K562 (cell line): ENCODE measurements around the gene GPR37L1. TPM values are rescaled to one million over a fixed set of nuclear protein-coding genes. Genes with fewer than 3 reads are reported as not detected.

Source experiments
- ELF4 ChIP-seq: fragments of 450-650 bp; formaldehyde crosslinking; IDR thresholded peaks from 2 replicates; pipeline ENCODE4 v1.4.0; 2022; ENCODE audit warnings: missing genetic modification characterization
- NEUROD1 ChIP-seq: fragments of 150-350 bp; IDR thresholded peaks from 2 replicates; pipeline ENCODE4 v1.6.1; 2014; ENCODE audit warnings: borderline replicate concordance, low read length, low read depth; ENCODE audit not compliant: partially characterized antibody
- NFIC ChIP-seq: fragments of 450-650 bp; IDR thresholded peaks from 2 replicates; pipeline ENCODE4 v1.6.1; 2017; ENCODE audit warnings: mild to moderate bottlenecking, inconsistent platforms
- RUNX1 ChIP-seq: sonication (generic); IDR thresholded peaks from 2 replicates; pipeline ENCODE4 v1.6.1; 2016; ENCODE audit warnings: antibody characterized with exemption, low read depth
- SMAD1 ChIP-seq: fragments of 150-350 bp; IDR thresholded peaks from 2 replicates; pipeline ENCODE4 v1.6.1; 2014; ENCODE audit warnings: low read length, low read depth; ENCODE audit not compliant: partially characterized antibody
- ZBTB11 ChIP-seq, 3 experiments: fragments of 200-800 bp in 1 of 3; fragments of 250-450 bp in 1 of 3; fragments of 450-650 bp in 1 of 3; sonication (Bioruptor Pico) in 1 of 3; sonication (Bioruptor generic) in 1 of 3; formaldehyde crosslinking in 1 of 3; IDR thresholded peaks; 2 replicates each; pipeline versions ENCODE4 v1.6.1 to v1.8.0; 2016 to 2022; ENCODE audit warnings: mild to moderate bottlenecking in 2 of 3, missing genetic modification characterization in 2 of 3, missing compliant biosample characterization in 1 of 3, moderate library complexity in 1 of 3
- ZBTB2 ChIP-seq: fragments of 450-650 bp; IDR thresholded peaks from 2 replicates; pipeline ENCODE4 v1.6.1; 2016; ENCODE audit warnings: antibody characterized with exemption
- ZNF253 ChIP-seq: fragments of 250-450 bp; sonication (Bioruptor Pico); conservative IDR thresholded peaks from 2 replicates; pipeline ENCODE4 v1.6.1; 2021; ENCODE audit warnings: mild to moderate bottlenecking
- ZNF41 ChIP-seq: fragments of 250-450 bp; sonication (Bioruptor Pico); conservative IDR thresholded peaks from 2 replicates; pipeline ENCODE4 v1.4.0; 2020; ENCODE audit warnings: mild to moderate bottlenecking
- ZNF57 ChIP-seq: fragments of 450-650 bp; formaldehyde crosslinking; IDR thresholded peaks from 2 replicates; pipeline ENCODE4 v1.4.0; 2020; ENCODE audit warnings: mild to moderate bottlenecking, moderate library complexity
- polyA plus RNA-seq, 8 experiments: library from polyadenylated mRNA; depleted of rRNA in 4 of 8; stranded (reverse) in 5 of 8; unstranded in 3 of 8; fragments of >200 nt; fragmentation: Nextera tagmentation in 2 of 8; fragmentation: Illumina TruSeq in 1 of 8; extraction: Ambion mirVana in 2 of 8; extraction: Trizol in 1 of 8; gene quantifications; 2 replicates each; pipeline versions ENCODE4 v1.2.1 to v1.2.3, GENCODE V29; 2011 to 2014; ENCODE audit warnings: inconsistent platforms in 1 of 8, missing spikeins in 1 of 8
- total RNA-seq, 7 experiments: library from RNA; depleted of rRNA in 6 of 7; stranded (reverse); fragments of >200 nt in 6 of 7; fragmentation: Illumina TruSeq in 2 of 7; extraction: Trizol in 2 of 7; gene quantifications; 2 replicates each; pipeline versions ENCODE4 v1.2.1 to v1.2.3, GENCODE V29; 2011 to 2021; ENCODE audit warnings: low replicate concordance in 1 of 7
- TF ChIP-seq, protein P1 (sequence below): sonication (generic); formaldehyde crosslinking; IDR thresholded peaks from 2 replicates; pipeline ENCODE4 v1.8.0; 2022; ENCODE audit warnings: mild to moderate bottlenecking, missing genetic modification reagents
- TF ChIP-seq, protein P2 (sequence below), 2 experiments: fragments of 200-800 bp in 1 of 2; sonication (Bioruptor generic) in 1 of 2; sonication (generic) in 1 of 2; formaldehyde crosslinking in 1 of 2; IDR thresholded peaks in 1 of 2; conservative IDR thresholded peaks in 1 of 2; 2 replicates each; pipeline versions ENCODE4 v1.5.0 to v1.6.1; 2016 to 2020; ENCODE audit warnings: missing compliant biosample characterization in 1 of 2, missing genetic modification characterization in 1 of 2, missing genetic modification reagents in 1 of 2

The GPR37L1 gene
- total and polyA plus RNA-seq, 9 of the 15 experiments (the other 6 are each of a cell fraction or from before 2014, with no cell fraction given): not detected

DNA sequence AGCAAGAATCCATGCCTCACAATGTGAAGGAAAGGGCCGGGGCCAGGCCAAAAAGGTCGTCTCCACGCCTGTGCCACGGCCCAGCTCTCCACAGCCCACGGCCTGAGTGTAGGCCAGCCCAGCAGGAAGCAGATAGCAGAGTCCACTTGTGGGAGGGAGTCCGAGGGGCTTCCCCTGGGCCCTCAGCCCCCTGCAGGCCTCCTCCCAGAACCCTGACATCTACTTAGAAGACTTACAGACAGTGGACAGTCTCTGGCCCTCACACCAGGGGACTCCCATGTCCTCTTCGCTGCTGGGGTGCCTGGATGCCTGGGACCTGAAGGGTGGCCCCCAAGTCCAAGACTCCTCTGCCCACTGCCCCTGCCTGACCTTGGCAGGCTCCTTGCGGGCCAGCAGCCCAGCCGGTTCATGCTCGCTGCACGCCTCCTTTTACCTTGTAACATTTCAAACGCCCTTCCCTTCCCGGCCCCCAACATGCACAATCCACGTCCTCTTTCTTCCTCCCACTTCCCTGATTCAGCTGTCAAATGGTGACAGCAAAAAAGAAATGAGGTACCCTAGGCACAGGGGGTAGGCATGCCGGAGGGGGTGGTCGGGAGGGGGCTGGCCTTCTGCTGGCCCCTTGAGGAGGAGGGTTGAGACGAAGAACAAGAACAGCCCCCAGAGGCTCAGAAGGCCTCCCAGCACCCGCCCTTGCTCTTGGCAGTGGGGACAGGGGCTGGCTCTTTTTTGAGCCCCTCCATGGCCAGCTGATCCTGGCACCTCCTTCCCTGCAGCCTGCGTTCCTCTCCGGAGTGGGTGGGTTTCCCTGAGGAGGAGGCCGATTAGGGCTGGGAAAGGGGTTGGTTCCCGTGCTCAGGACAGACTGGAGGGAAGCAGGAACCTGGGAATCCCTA is 38.7 kb downstream of the GPR37L1 start (continued):
- TF ChIP-seq NEUROD1: no peak
- no peak; a peak in 1 of 6 replicates for TF ChIP-seq ZBTB11 (CRISPR knock-in tag; IDR thresholded peaks at IDR 0.05)
- TF ChIP-seq ZNF57: no peak
- TF ChIP-seq ZBTB2: peak; percentile 46; the same call in 1 of the 2 replicates
- 0 out of 2 replicates have a peak, but pooled peaks have one; percentile 8 for TF ChIP-seq RUNX1
- TF ChIP-seq SMAD1: no peak
- TF ChIP-seq ZNF41 (CRISPR knock-in tag): no peak; the same call in 1 of the 2 replicates
- TF ChIP-seq, protein P1, sequence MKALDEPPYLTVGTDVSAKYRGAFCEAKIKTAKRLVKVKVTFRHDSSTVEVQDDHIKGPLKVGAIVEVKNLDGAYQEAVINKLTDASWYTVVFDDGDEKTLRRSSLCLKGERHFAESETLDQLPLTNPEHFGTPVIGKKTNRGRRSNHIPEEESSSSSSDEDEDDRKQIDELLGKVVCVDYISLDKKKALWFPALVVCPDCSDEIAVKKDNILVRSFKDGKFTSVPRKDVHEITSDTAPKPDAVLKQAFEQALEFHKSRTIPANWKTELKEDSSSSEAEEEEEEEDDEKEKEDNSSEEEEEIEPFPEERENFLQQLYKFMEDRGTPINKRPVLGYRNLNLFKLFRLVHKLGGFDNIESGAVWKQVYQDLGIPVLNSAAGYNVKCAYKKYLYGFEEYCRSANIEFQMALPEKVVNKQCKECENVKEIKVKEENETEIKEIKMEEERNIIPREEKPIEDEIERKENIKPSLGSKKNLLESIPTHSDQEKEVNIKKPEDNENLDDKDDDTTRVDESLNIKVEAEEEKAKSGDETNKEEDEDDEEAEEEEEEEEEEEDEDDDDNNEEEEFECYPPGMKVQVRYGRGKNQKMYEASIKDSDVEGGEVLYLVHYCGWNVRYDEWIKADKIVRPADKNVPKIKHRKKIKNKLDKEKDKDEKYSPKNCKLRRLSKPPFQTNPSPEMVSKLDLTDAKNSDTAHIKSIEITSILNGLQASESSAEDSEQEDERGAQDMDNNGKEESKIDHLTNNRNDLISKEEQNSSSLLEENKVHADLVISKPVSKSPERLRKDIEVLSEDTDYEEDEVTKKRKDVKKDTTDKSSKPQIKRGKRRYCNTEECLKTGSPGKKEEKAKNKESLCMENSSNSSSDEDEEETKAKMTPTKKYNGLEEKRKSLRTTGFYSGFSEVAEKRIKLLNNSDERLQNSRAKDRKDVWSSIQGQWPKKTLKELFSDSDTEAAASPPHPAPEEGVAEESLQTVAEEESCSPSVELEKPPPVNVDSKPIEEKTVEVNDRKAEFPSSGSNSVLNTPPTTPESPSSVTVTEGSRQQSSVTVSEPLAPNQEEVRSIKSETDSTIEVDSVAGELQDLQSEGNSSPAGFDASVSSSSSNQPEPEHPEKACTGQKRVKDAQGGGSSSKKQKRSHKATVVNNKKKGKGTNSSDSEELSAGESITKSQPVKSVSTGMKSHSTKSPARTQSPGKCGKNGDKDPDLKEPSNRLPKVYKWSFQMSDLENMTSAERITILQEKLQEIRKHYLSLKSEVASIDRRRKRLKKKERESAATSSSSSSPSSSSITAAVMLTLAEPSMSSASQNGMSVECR (CRISPR knock-in tag): peak; percentile 55; the same call in 1 of the 2 replicates
- TF ChIP-seq NFIC: no peak
- 0 out of 2 replicates have a peak, but pooled peaks have one; percentile 40 for TF ChIP-seq ZNF253 (CRISPR knock-in tag)
- TF ChIP-seq, protein P2, sequence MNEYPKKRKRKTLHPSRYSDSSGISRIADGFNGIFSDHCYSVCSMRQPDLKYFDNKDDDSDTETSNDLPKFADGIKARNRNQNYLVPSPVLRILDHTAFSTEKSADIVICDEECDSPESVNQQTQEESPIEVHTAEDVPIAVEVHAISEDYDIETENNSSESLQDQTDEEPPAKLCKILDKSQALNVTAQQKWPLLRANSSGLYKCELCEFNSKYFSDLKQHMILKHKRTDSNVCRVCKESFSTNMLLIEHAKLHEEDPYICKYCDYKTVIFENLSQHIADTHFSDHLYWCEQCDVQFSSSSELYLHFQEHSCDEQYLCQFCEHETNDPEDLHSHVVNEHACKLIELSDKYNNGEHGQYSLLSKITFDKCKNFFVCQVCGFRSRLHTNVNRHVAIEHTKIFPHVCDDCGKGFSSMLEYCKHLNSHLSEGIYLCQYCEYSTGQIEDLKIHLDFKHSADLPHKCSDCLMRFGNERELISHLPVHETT (CRISPR knock-in tag; conservative IDR thresholded peaks at IDR 0.05 in 1 of 2, IDR thresholded peaks at IDR 0.05 in 1 of 2): peak in 1 of 2 experiments; percentile 50; a peak in 1 of 4 replicates
- TF ChIP-seq ELF4 (CRISPR knock-in tag): no peak
